GM10248 (cell line): ENCODE data around the gene SLC30A3.

Experiments used
- CTCF ChIA-PET: fragments of 300-600 bp; sonication (Branson Sonifier 250); formaldehyde crosslinking; extraction: SDS; loops from one replicate; lab custom pipeline; 2021; ENCODE audit warnings: antibody characterized with exemption; lab: Yijun Ruan, JAX
- POLR2A ChIA-PET: fragments of 350-650 bp; sonication (Branson Sonifier 250); formaldehyde crosslinking; extraction: SDS; loops from one replicate; lab custom pipeline; 2020; ENCODE audit warnings: antibody characterized with exemption; lab: Yijun Ruan, JAX
- DNase-seq: peaks from one replicate; pipeline ENCODE4 v3.0.0; 2012; ENCODE audit errors: extremely low spot score
- CTCF ChIP-seq: IDR thresholded peaks from 2 replicates; pipeline ENCODE4 v1.5.1; 2012; ENCODE audit warnings: mild to moderate bottlenecking, low read depth; ENCODE audit errors: extremely low read depth, missing control alignments, control extremely low read depth

The SLC30A3 gene

DNA sequence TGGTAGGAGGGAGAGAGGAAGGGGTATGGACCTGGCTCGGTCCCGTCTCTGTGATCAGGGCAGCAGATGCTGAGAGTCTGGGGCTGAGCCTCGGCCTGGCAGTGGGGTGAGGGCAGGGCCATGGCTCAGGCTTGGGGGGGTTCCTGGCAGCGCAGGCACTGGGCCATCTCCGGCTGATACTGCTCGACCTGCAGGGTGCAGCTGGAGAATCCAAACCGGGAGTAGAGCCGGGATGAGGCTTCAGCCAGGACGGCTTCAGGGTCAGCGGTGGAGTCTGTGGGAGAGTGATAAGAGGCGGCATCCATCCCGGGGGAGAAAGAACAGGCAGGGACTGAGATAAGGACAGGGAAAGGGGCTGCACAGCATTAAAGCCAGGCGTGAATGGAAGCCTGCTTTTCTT lies 7.7 kb downstream of the SLC30A3 start:
- no peak for TF ChIP-seq CTCF
- CTCF ChIA-PET: interaction anchor here (1.2 to 3.5 kb wide), 2 partner anchors 25 to 35 kb away, joined by 3 to 13 read pairs; no protein-coding TSS in a partner anchor
- DNase-seq: no peak
- POLR2A ChIA-PET: no interaction called here

DNA sequence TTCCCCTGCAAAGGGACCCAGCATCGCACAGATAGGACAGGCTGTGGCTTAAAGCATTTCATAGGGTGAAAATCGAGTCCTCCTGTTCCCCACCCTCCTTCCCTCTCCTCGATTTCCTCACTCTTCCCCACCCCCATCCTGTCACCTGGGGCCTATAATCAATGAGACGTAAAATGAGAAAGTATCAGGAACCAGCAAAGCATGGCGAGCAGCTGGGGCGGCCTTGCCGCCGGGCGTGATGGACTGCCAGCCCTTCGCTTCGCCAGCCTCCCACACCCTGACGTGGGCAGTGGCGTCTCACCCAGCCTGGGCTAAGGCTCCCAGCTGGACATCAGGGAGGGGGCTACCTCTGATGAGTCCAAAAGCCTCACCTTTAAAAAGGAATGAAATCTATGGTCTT lies 11.1 kb downstream of the SLC30A3 start:
- CTCF ChIA-PET: interaction anchor here (1.0 to 5.1 kb wide), 11 partner anchors 8 to 69 kb away, joined by 3 to 77 read pairs (median 4); partner anchors contain the start of genes SLC30A3 and TRIM54
- POLR2A ChIA-PET: interaction anchor here (0.6 to 0.7 kb wide), 2 partner anchors 128 kb away, joined by 3 read pairs; partner anchors contain the start of gene ABHD1
- no peak for TF ChIP-seq CTCF
- DNase-seq: no peak

GRCh38 chr2:27250652-27251379 lies 12.0 kb downstream of the SLC30A3 start:
- POLR2A ChIA-PET: interaction anchor here (0.6 kb wide), 1 partner anchor 127 kb away, joined by 3 read pairs; the partner anchor contains the start of gene ABHD1

GRCh38 chr2:27249891-27250651 lies 12.8 kb downstream of the SLC30A3 start:
- ChIA-PET POLR2A (no interaction called here), CTCF (interaction anchor here (0.7 to 5.1 kb wide), 15 partner anchors 10 to 288 kb away, joined by 3 to 77 read pairs (median 4); partner anchors contain the start of genes SLC30A3 and TRIM54)
- DNase-seq: peak; percentile 82
- TF ChIP-seq CTCF: peak; percentile 76

More at GRCh38 chr2:27250652-27251379, 12.0 kb downstream of the SLC30A3 start:
- no peak for DNase-seq
- CTCF ChIA-PET: interaction anchor here (0.7 to 5.1 kb wide), 12 partner anchors 9 to 70 kb away, joined by 3 to 77 read pairs (median 4); partner anchors contain the start of genes SLC30A3 and TRIM54
- TF ChIP-seq CTCF: no peak

GRCh38 chr2:27249159-27249890 lies 13.5 kb downstream of the SLC30A3 start:
- POLR2A ChIA-PET: interaction anchor here (0.8 kb wide), 1 partner anchor 10 kb away, joined by 4 read pairs; no protein-coding TSS in a partner anchor
- DNase-seq: no peak
- no peak for TF ChIP-seq CTCF
- CTCF ChIA-PET: interaction anchor here (0.8 to 5.1 kb wide), 15 partner anchors 9 to 306 kb away, joined by 3 to 77 read pairs (median 4); partner anchors contain the start of gene TRIM54
